BLaER1 (cell line): ENCODE results near the gene S100A8.

ENCODE experiments used
- H3K27ac ChIP-seq: shearing (Covaris generic); formaldehyde crosslinking; 2 replicates; pipeline ENCODE4 v1.8.1; 2022
- H3K27me3 ChIP-seq: shearing (Covaris generic); formaldehyde crosslinking; 2 replicates; pipeline ENCODE4 v1.8.1; 2022
- H3K36me3 ChIP-seq: shearing (Covaris generic); formaldehyde crosslinking; 2 replicates; pipeline ENCODE4 v1.8.1; 2022
- H3K4me1 ChIP-seq: shearing (Covaris generic); formaldehyde crosslinking; 2 replicates; pipeline ENCODE4 v1.8.1; 2022
- H3K4me2 ChIP-seq: shearing (Covaris generic); formaldehyde crosslinking; 2 replicates; pipeline ENCODE4 v1.8.1; 2022
- H3K4me3 ChIP-seq: shearing (Covaris generic); formaldehyde crosslinking; 2 replicates; pipeline ENCODE4 v1.8.1; 2022
- H3K9ac ChIP-seq: shearing (Covaris generic); formaldehyde crosslinking; 2 replicates; pipeline ENCODE4 v1.8.1; 2022
- H3K9me3 ChIP-seq: shearing (Covaris generic); formaldehyde crosslinking; 2 replicates; pipeline ENCODE4 v1.8.1; 2022
- H4K20me1 ChIP-seq: shearing (Covaris generic); formaldehyde crosslinking; 2 replicates; pipeline ENCODE4 v1.8.1; 2022
- Cebpa-rat ChIP-seq: shearing (Covaris generic); IDR thresholded peaks from 2 replicates; pipeline ENCODE4 v1.8.1; 2022

Gene S100A8

DNA sequence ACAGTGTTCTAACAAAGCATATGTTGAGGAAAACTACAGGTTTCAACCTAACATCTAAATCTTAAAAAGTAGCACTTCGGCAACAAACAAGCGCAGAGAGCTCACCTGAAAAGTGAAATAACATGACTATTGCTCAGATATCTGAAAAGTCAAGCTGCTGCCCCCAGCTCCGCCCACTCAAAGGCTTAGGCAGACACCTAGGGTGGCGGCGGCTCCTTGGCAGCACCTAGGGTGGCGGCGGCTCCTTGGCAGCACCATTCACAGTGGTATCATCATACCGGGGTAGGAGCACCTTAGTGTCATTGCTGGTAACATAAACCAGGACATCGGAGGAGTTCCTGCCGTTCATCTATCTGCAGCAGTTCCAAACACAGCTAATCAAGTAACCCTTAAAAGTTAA is 11.3 kb downstream of the S100A8 start:
- Histone ChIP-seq H3K36me3 (no peaks in the 10 kb centered on the region), H3K27me3 (no peaks in the 10 kb centered on the region), H4K20me1 (no peaks in the 10 kb centered on the region), H3K4me2 (no peak overlapping the region), H3K9me3 (peaks cover 28% of the 10 kb centered on the region), H3K9ac (no peak overlapping the region), H3K4me3 (no peak overlapping the region), H3K27ac (no peak overlapping the region), H3K4me1 (no peaks in the 10 kb centered on the region)
- no peak for TF ChIP-seq Cebpa-rat

DNA sequence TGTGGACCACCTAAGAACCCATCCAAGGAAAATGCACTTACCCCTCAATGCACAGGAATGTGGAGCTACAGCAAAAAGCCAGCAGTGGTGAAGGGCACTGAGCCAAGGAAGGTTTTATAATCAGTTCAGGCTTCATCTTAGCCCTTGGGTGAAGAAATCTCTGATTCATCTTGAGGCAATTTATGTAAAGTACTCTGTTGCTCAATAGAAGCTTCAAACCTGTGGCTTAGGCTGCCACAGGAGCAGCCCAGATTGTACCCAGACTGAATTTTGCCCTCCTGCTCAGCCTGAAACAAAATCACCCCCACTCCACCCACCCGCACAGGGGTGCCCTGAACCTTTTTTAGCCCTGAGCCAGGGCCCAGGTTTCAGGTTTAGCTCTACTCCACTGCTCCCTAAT is 15.4 kb downstream of the S100A8 start, which contains the start of gene S100A12:
Gene S100A12, minus strand, starts transcription at position 111 of the 400 bp plus-strand sequence. CDS start 1,029 bp downstream, outside the sequence.
- Histone ChIP-seq H3K27ac (no peak within 1 kb of the TSS), H3K27me3 (no peaks in the 10 kb centered on the region), H3K9ac (no peak within 1 kb of the TSS), H3K4me3 (no peak within 1 kb of the TSS), H3K36me3 (no peaks in the 10 kb centered on the region), H4K20me1 (no peaks in the 10 kb centered on the region), H3K4me1 (no peaks in the 10 kb centered on the region), H3K4me2 (no peak within 1 kb of the TSS), H3K9me3 (peaks cover 3% of the 10 kb centered on the region; the same call in 1 of the 2 replicates)
- no peak for TF ChIP-seq Cebpa-rat

DNA sequence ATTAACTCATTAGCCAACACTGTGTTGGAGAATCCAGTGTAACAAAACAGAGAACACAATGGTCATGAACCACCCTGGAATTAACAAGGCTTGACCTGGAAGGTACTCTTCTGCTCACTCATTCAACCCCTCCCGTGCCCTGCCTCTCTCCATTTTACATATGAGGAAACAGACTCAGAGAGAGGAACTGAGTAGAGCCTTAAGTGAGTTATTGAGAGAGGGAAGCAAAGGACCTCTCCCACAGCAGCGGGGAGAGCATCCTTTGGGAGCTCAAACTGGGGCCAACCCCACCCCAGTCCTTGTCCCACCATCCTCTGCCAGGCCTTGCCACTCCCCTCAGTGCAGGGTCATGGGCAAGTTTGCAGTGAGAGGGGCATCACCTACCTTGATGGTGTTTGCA is 16.8 kb downstream of the S100A8 start:
- Histone ChIP-seq H3K36me3 (no peaks in the 10 kb centered on the region), H3K4me3 (no peak overlapping the region), H3K9ac (no peak overlapping the region), H3K27ac (no peak overlapping the region), H4K20me1 (no peaks in the 10 kb centered on the region), H3K9me3 (no peaks in the 10 kb centered on the region), H3K4me1 (no peaks in the 10 kb centered on the region), H3K4me2 (no peak overlapping the region), H3K27me3 (no peaks in the 10 kb centered on the region)
- no peak for TF ChIP-seq Cebpa-rat

DNA sequence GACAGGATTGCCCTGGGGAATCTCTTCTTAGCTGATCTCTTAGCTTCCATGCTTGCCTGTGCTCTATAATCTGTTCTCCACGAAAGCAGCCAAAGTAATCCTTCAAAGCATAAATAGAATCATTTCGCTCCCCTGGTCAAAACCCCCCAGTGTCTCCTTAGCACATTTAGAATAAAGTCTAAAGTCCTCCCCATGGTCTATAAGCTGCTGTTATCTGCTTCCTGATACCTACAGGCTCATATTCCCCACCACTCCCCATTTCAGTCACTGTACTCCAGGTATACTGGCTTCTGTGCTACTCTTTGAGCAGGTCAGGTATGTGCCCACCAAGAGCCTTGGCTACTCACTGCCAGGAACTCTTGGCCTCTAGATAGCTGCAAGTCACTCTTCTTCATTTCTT is 18.3 kb downstream of the S100A8 start:
- Histone ChIP-seq H4K20me1 (no peaks in the 10 kb centered on the region), H3K4me3 (no peak overlapping the region), H3K27me3 (no peaks in the 10 kb centered on the region), H3K9me3 (no peaks in the 10 kb centered on the region), H3K4me1 (no peaks in the 10 kb centered on the region), H3K27ac (no peak overlapping the region), H3K36me3 (no peaks in the 10 kb centered on the region), H3K9ac (no peak overlapping the region), H3K4me2 (no peak overlapping the region)
- no peak for TF ChIP-seq Cebpa-rat

DNA sequence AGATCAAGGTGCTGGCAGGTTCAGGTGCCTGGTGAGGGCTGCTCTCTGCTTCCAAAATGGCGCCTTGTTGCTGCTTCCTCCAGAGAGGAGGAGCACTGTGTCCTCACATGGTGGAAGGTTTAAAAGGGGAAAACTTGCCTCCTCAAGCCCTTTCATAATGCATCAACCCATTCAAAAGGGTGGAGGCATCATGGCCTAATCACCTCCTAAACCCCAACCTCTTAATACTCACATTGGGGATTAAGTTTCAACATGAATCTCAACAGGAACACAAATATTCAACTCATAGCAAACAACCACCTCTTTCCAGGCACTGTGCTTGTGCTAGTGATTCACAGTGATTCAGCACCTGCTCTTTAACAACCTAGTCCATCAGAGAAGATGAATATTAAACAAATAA is 19.6 kb downstream of the S100A8 start:
- H3K27me3 ChIP-seq, result no peaks in the 10 kb centered on the region
- no peak overlapping the region for H3K4me3 ChIP-seq
- H3K36me3 ChIP-seq, result no peaks in the 10 kb centered on the region
- no peaks in the 10 kb centered on the region for H4K20me1 ChIP-seq
- H3K4me1 ChIP-seq, result no peaks in the 10 kb centered on the region
- no peak overlapping the region for H3K4me2 ChIP-seq
- H3K9ac ChIP-seq, result no peak overlapping the region
- H3K9me3 ChIP-seq, result no peaks in the 10 kb centered on the region
- no peak overlapping the region for H3K27ac ChIP-seq
- no peak for TF ChIP-seq Cebpa-rat

DNA sequence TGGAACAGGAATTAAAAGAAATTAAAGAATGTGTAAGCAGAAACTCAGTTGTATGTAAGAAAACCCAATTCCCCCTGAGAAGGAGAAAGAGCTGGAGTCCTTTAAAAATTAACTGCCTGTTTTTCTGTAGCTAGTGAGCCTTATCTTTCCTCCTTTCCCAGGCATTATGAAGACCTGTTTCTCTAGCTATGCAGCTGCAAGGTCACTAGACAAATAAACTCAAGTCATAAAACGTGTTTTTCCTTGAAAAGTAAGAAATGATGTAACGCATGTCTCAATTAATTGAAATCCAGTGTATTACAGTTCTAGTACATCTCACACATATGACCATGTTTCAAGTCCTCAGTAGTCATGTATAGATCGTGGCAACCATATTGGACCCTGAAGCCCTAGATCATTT is 20.7 kb downstream of the S100A8 start:
- Histone ChIP-seq H3K9me3 (no peaks in the 10 kb centered on the region), H4K20me1 (no peaks in the 10 kb centered on the region), H3K4me3 (no peak overlapping the region), H3K27me3 (no peaks in the 10 kb centered on the region), H3K4me2 (no peak overlapping the region), H3K9ac (no peak overlapping the region), H3K27ac (no peak overlapping the region), H3K36me3 (no peaks in the 10 kb centered on the region), H3K4me1 (no peaks in the 10 kb centered on the region)
- no peak for TF ChIP-seq Cebpa-rat

DNA sequence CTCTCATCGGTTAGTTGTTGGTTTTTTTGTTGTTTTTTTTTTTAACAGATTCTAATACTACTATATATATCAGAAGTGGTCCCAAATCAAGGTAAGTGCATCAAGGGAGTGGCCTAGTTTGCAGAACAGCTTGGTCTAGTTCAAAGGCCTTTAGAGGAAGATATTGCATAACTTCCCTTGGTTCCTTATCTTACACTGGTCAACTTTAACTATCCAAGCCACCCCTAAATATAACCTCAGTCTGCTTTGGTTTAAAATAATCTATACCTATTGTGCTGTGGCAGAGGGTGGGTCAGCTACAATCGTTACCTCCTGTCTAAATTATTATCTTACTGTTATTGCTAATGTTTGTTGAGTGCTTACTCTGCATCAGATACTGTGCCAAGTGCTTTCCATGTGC is 22.4 kb downstream of the S100A8 start:
- no peaks in the 10 kb centered on the region for H3K36me3 ChIP-seq
- H3K4me1 ChIP-seq, result no peaks in the 10 kb centered on the region
- H3K9me3 ChIP-seq, result no peaks in the 10 kb centered on the region

DNA sequence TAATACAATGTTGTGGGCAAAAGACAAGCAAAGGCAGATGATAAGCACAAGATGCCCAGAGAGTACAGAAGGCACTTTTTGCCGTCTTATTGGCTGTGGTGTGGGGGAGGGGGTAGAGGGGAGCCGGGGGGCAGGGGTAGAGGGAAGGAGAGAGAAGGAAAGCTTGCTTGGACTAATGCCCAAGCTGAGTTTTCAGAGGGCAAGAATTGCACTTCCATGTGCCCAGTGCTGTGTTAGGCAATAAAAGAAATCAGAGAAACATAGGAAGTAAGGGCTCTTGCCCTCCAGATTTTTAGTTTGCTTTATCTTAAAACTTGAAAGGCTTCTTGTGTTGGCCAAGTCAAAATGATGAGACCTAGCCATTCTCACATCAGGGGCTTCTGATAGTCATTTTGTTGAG is 23.8 kb downstream of the S100A8 start:
- Histone ChIP-seq H3K27ac (no peak overlapping the region), H3K9ac (no peak overlapping the region)

More for the DNA sequence above, 22.4 kb downstream of the S100A8 start:
- no peak overlapping the region for H3K4me3 ChIP-seq
- no peak overlapping the region for H3K9ac ChIP-seq
- no peak overlapping the region for H3K27ac ChIP-seq
- H3K27me3 ChIP-seq, result no peaks in the 10 kb centered on the region
- no peak for TF ChIP-seq Cebpa-rat
- H4K20me1 ChIP-seq, result no peaks in the 10 kb centered on the region
- H3K4me2 ChIP-seq, result no peak overlapping the region

DNA sequence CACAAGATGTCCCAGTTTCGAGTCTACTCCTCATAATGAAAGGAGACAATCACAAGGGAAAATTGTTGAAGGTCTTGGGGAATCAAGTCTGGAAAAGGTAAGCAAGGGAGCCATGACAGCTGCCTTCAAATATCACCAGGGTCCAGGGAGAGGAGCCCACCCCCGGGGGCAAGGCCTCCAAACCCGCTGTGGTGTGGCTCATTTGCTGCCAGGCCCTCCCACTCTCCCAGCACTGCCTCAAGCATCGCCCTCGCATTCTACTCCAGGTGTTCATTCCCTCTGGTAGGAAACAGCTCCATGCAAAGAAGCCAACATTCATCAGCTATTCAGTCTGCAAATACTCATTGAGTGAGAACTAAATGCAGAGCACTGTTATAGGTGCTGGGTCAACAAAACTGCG is 24.6 kb downstream of the S100A8 start:
- Histone ChIP-seq H3K27ac (no peak overlapping the region), H3K9me3 (no peaks in the 10 kb centered on the region), H3K4me1 (no peaks in the 10 kb centered on the region), H3K4me3 (no peak overlapping the region), H3K27me3 (no peaks in the 10 kb centered on the region), H3K9ac (no peak overlapping the region), H3K4me2 (no peak overlapping the region), H3K36me3 (no peaks in the 10 kb centered on the region), H4K20me1 (no peaks in the 10 kb centered on the region)
- TF ChIP-seq Cebpa-rat, result no peak

More for the DNA sequence above, 23.8 kb downstream of the S100A8 start:
- Histone ChIP-seq H4K20me1 (no peaks in the 10 kb centered on the region), H3K4me1 (no peaks in the 10 kb centered on the region), H3K27me3 (no peaks in the 10 kb centered on the region), H3K4me2 (no peak overlapping the region), H3K9me3 (no peaks in the 10 kb centered on the region), H3K36me3 (no peaks in the 10 kb centered on the region), H3K4me3 (no peak overlapping the region)
- TF ChIP-seq Cebpa-rat, result no peak

DNA sequence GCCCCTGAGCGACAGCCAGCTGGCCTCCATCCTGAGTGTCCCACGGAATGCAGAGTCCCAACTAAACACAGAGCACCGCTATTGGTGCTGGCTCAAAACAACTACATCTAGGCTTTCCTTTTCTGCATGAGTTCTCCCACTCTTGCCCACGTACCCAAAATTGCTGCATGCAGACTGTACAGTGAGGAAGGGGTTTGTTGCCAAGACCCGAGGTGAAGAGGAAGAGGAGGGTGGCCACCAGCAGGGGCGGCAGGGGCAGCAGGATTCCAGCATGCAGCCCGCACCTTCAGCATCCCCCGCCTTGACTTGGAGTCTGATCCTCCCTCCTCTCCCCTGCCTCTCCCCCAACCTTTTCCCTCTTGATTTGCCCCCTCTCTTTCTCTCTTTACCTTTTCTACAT is 25.2 kb downstream of the S100A8 start:
- Histone ChIP-seq H3K4me1 (no peaks in the 10 kb centered on the region), H3K9me3 (no peaks in the 10 kb centered on the region), H4K20me1 (no peaks in the 10 kb centered on the region), H3K9ac (no peak overlapping the region), H3K27ac (no peak overlapping the region), H3K36me3 (no peaks in the 10 kb centered on the region), H3K4me2 (no peak overlapping the region), H3K27me3 (no peaks in the 10 kb centered on the region), H3K4me3 (no peak overlapping the region)
- no peak for TF ChIP-seq Cebpa-rat
